Activated T-helper 1 cell treated with anti-CD3 and anti-CD28 coated beads, Interleukin-12 subunit alpha, Interleukin-12 subunit beta, Interleukin-2, Interleukin-4 antibody, amounts not matched to agents 30 ng/mL and 10 ng/mL and 1 ng/mL, durations not matched to agents 14 hours and 24 hours and 36 hours (primary cell): ENCODE results near the gene ADAMTS3. TPM values are rescaled to one million over a fixed set of nuclear protein-coding genes. Genes with fewer than 3 reads are reported as not detected.

Experiments used
- DNase-seq: peaks from one replicate; pipeline ENCODE4 v3.0.0; 2021; ENCODE audit warnings: low spot score
- H3K27ac Mint-ChIP-seq: one replicate; pipeline ENCODE4 v1.8.0; 2021; ENCODE audit warnings: mild to moderate bottlenecking, mixed read lengths
- H3K27me3 Mint-ChIP-seq: one replicate; pipeline ENCODE4 v1.8.0; 2022; ENCODE audit warnings: mild to moderate bottlenecking, moderate library complexity, mixed read lengths; ENCODE audit not compliant: insufficient read depth
- H3K36me3 Mint-ChIP-seq: one replicate; pipeline ENCODE4 v1.8.0; 2021; ENCODE audit warnings: low read depth, mixed read lengths
- H3K4me1 Mint-ChIP-seq: one replicate; pipeline ENCODE4 v1.8.0; 2021; ENCODE audit warnings: low read depth, mixed read lengths
- H3K4me3 Mint-ChIP-seq: one replicate; pipeline ENCODE4 v1.8.0; 2021; ENCODE audit warnings: mild to moderate bottlenecking, moderate library complexity, mixed read lengths
- H3K9me3 Mint-ChIP-seq: one replicate; pipeline ENCODE4 v1.8.0; 2021; ENCODE audit warnings: mixed read lengths
- intact Hi-C: fragments of 100-400 bp; cut with micrococcal nuclease; formaldehyde crosslinking; loops from one replicate; pipeline ENCODE4 v1.15.1; 2024
- total RNA-seq: library from RNA; stranded (reverse); gene quantifications from 2 replicates; pipeline ENCODE4 v1.2.3, GENCODE V29; 2022

ADAMTS3 gene
- total RNA-seq, 1 donor from 2014 or later, result not detected

- Mint-ChIP-seq H3K9me3 (no peaks in the 10 kb centered on the region), H3K4me1 (no peaks in the 10 kb centered on the region), H3K36me3 (no peaks in the 10 kb centered on the region), H3K27ac (no peak overlapping the region), H3K4me3 (no peak overlapping the region), H3K27me3 (no peaks in the 10 kb centered on the region)
- no peak for DNase-seq
- intact Hi-C loops, result no loop called here
Observed at GRCh38 chr4:72274251-72274650, 294.8 kb downstream of the ADAMTS3 start.

- intact Hi-C loops, result no loop called here
- H3K36me3 Mint-ChIP-seq, result no peaks in the 10 kb centered on the region
Observed at GRCh38 chr4:72255269-72255668, 313.8 kb downstream of the ADAMTS3 start.

DNA sequence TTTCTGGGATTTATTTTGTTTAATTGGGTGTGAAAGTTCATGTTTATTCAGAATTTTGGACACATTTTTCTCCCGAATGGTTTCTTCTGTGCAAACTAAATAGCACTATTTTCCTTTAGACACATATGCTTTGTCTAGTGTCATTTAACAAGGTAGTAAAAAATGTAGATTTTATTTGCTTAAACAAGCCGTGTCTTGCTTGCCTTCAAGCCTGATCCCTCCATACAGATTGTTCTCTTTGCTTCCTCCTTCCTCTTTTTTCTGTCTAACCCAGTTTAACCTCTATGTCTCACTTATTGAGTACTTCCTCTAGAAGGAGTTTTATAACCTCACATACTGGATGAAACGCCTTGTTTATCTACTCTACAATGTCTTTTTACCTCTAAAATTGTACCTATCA lies 325.4 kb downstream of the ADAMTS3 start:
- H3K4me1 Mint-ChIP-seq, result no peaks in the 10 kb centered on the region
- H3K27me3 Mint-ChIP-seq, result no peaks in the 10 kb centered on the region
- H3K9me3 Mint-ChIP-seq, result no peaks in the 10 kb centered on the region
- intact Hi-C loops, result no loop called here
- H3K27ac Mint-ChIP-seq, result no peak overlapping the region
- no peaks in the 10 kb centered on the region for H3K36me3 Mint-ChIP-seq
- no peak overlapping the region for H3K4me3 Mint-ChIP-seq
- no peak for DNase-seq

More at GRCh38 chr4:72255269-72255668, 313.8 kb downstream of the ADAMTS3 start:
- no peak for DNase-seq
- Mint-ChIP-seq H3K4me3 (no peak overlapping the region), H3K4me1 (no peaks in the 10 kb centered on the region), H3K27ac (no peak overlapping the region), H3K27me3 (no peaks in the 10 kb centered on the region), H3K9me3 (no peaks in the 10 kb centered on the region)

DNA sequence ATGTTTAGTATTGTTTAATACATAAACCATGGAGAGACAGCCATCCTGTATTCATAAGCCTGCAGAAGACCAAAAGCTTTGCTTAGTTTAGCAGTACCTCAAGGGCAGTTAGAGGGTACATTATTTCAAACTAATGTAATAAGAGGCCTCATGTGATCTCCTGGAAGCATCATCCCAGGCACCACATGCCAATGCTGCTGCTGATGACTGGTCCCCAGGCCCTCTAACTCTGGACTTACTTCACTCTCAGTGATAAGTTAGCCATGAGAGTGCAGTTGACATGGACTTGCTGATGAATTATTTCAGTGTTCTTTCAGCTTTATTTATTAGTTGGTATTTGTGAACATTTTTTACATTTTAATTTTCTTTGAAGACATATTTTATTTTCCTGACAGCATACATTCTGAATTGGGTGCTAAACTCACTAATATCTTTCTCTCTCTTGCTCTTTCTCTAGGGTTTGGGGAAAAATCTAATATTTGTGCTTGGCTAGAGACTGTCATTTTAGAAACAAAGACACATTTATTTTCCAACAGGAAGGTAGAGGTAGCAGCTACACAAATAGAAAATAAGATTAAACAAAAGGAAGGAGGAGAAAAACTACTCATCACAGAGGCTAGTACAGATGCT lies 329.4 kb downstream of the ADAMTS3 start:
- no peaks in the 10 kb centered on the region for H3K36me3 Mint-ChIP-seq
- no peaks in the 10 kb centered on the region for H3K4me1 Mint-ChIP-seq
- no peak overlapping the region for H3K27ac Mint-ChIP-seq
- H3K9me3 Mint-ChIP-seq, result no peaks in the 10 kb centered on the region
- no peaks in the 10 kb centered on the region for H3K27me3 Mint-ChIP-seq
- no peak for DNase-seq
- intact Hi-C loops, result no loop called here
- no peak overlapping the region for H3K4me3 Mint-ChIP-seq
